A673 (cell line): ENCODE measurements around the gene ELFN1.

Source experiments
- CTCF ChIP-seq: fragments of 300-800, 200-600 bp; sonication (generic); conservative IDR thresholded peaks from 2 replicates; pipeline ENCODE4 v1.5.1; 2017; ENCODE audit warnings: low read depth, mild to moderate bottlenecking, antibody characterized with exemption, low read length, moderate library complexity, mixed read lengths
- EZH2 ChIP-seq: fragments of 200-600 bp; sonication (generic); IDR thresholded peaks from 2 replicates; pipeline ENCODE4 v1.6.1; 2017; ENCODE audit warnings: borderline replicate concordance, low read depth, mild to moderate bottlenecking, mixed read lengths, antibody characterized with exemption, low read length; ENCODE audit not compliant: poor library complexity, severe bottlenecking

GRCh38 chr7:1723254-1723653 is 53.2 kb downstream of the ELFN1 start:
- TF ChIP-seq CTCF (no peak), EZH2 (no peak)
